Liver (tissue), 3 donors: ENCODE results near the gene HTR3A.

Source experiments
- HNF4A ChIP-seq, 2 donors: conservative IDR thresholded peaks; 2 replicates each; pipeline ENCODE4 v1.6.1; 2016; ENCODE audit warnings: antibody characterized with exemption in 2 of 2, mild to moderate bottlenecking in 2 of 2
- RAD21 ChIP-seq, 2 donors: IDR thresholded peaks; 2 replicates each; pipeline ENCODE4 v1.6.1; 2016; ENCODE audit warnings: antibody characterized with exemption in 2 of 2, mild to moderate bottlenecking in 2 of 2
- YY1 ChIP-seq: IDR thresholded peaks from 2 replicates; pipeline ENCODE4 v1.6.1; 2016; ENCODE audit warnings: antibody characterized with exemption, mild to moderate bottlenecking
- TF ChIP-seq, protein P1 (sequence below): fragments of 150-350 bp; IDR thresholded peaks from 2 replicates; pipeline ENCODE4 v1.5.1; 2017; ENCODE audit warnings: improper control_type of control experiment, low read depth, low read length; ENCODE audit not compliant: missing input control
- TF ChIP-seq, protein P2 (sequence below): IDR thresholded peaks from 2 replicates; pipeline ENCODE4 v1.6.1; 2016; ENCODE audit warnings: antibody characterized with exemption, mild to moderate bottlenecking
- donor health status: healthy.
- donor health status: healthy.

DNA sequence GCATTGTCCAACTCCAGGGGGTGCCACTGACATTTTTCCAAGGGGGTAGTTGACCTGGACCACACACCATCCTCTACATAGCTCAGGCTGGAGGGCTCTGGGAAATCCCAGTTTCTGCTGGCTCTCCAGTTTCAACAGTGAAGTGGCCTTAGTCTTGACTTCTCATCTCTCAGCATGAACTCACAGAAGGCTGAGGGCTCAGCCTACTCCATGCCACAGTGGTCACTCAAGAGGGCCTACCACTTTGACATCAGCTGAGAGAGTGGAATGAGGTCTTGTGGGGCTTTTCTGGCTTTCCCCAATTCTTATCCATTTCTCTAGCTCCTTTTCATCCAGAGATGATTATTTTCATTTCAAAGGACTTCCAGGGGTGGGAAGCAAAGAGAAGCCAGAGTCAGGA is 7.4 kb downstream of the HTR3A start:
- TF ChIP-seq, protein P1, sequence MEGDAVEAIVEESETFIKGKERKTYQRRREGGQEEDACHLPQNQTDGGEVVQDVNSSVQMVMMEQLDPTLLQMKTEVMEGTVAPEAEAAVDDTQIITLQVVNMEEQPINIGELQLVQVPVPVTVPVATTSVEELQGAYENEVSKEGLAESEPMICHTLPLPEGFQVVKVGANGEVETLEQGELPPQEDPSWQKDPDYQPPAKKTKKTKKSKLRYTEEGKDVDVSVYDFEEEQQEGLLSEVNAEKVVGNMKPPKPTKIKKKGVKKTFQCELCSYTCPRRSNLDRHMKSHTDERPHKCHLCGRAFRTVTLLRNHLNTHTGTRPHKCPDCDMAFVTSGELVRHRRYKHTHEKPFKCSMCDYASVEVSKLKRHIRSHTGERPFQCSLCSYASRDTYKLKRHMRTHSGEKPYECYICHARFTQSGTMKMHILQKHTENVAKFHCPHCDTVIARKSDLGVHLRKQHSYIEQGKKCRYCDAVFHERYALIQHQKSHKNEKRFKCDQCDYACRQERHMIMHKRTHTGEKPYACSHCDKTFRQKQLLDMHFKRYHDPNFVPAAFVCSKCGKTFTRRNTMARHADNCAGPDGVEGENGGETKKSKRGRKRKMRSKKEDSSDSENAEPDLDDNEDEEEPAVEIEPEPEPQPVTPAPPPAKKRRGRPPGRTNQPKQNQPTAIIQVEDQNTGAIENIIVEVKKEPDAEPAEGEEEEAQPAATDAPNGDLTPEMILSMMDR: no peak
- TF ChIP-seq YY1: no peak
- no peak for TF ChIP-seq RAD21 (IDR thresholded peaks at IDR 0.05)
- TF ChIP-seq, protein P2, sequence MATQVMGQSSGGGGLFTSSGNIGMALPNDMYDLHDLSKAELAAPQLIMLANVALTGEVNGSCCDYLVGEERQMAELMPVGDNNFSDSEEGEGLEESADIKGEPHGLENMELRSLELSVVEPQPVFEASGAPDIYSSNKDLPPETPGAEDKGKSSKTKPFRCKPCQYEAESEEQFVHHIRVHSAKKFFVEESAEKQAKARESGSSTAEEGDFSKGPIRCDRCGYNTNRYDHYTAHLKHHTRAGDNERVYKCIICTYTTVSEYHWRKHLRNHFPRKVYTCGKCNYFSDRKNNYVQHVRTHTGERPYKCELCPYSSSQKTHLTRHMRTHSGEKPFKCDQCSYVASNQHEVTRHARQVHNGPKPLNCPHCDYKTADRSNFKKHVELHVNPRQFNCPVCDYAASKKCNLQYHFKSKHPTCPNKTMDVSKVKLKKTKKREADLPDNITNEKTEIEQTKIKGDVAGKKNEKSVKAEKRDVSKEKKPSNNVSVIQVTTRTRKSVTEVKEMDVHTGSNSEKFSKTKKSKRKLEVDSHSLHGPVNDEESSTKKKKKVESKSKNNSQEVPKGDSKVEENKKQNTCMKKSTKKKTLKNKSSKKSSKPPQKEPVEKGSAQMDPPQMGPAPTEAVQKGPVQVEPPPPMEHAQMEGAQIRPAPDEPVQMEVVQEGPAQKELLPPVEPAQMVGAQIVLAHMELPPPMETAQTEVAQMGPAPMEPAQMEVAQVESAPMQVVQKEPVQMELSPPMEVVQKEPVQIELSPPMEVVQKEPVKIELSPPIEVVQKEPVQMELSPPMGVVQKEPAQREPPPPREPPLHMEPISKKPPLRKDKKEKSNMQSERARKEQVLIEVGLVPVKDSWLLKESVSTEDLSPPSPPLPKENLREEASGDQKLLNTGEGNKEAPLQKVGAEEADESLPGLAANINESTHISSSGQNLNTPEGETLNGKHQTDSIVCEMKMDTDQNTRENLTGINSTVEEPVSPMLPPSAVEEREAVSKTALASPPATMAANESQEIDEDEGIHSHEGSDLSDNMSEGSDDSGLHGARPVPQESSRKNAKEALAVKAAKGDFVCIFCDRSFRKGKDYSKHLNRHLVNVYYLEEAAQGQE: no peak
- no peak for TF ChIP-seq HNF4A (conservative IDR thresholded peaks at IDR 0.05)
